Measurements from ENCODE around the gene ATG14.
A peak's percentile ranks its signal among the peaks of the same experiment; 100 is the strongest.
"Not testable (repeated sequence)": the region's sequence is repeated elsewhere in the genome, so short reads cannot be mapped to it uniquely, and the experiment has no call there.

Gene ATG14

GRCh38 chr14:55411426-55412389, at the start of gene ATG14:
ATG14 (minus strand) TSS chr14:55411830; CDS start chr14:55411822, 8 bp downstream.
- DNase-seq (ENCODE audit: low read depth) = peak; percentile 50
- H3K4me3 ChIP-seq (ENCODE audit: low read depth, low read length) = peak within 1 kb of the TSS; percentile 88

GRCh38 chr14:55458800-55459515, 47.3 kb upstream of the ATG14 start:
- H3K4me3 ChIP-seq (ENCODE audit: low read depth, low read length) = no peak overlapping the region
- no peak for DNase-seq (ENCODE audit: low read depth)

GRCh38 chr14:55457496-55457895, 45.9 kb upstream of the ATG14 start:
- no peak overlapping the region for H3K4me3 ChIP-seq (ENCODE audit: low read depth, low read length)
- no peak for DNase-seq (ENCODE audit: low read depth)

GRCh38 chr14:55456411-55456810, 44.8 kb upstream of the ATG14 start:
- DNase-seq (ENCODE audit: low read depth); H3K4me3 ChIP-seq (ENCODE audit: low read depth, low read length): not testable (repeated sequence)

GRCh38 chr14:55454264-55455002, 42.8 kb upstream of the ATG14 start:
- DNase-seq (ENCODE audit: low read depth) = peak; percentile 87
- no peak overlapping the region for H3K4me3 ChIP-seq (ENCODE audit: low read depth, low read length)

- no peak overlapping the region for H3K4me3 ChIP-seq (ENCODE audit: low read depth, low read length)
- DNase-seq (ENCODE audit: low read depth) = no peak
These were observed 40.3 kb upstream of the ATG14 start for GRCh38 chr14:55451950-55452349.

GRCh38 chr14:55451398-55451797, 39.8 kb upstream of the ATG14 start:
- DNase-seq (ENCODE audit: low read depth) = peak; percentile 62
- no peak overlapping the region for H3K4me3 ChIP-seq (ENCODE audit: low read depth, low read length)

- no peak overlapping the region for H3K4me3 ChIP-seq (ENCODE audit: low read depth, low read length)
- no peak for DNase-seq (ENCODE audit: low read depth)
These were observed 39.4 kb upstream of the ATG14 start for GRCh38 chr14:55450987-55451386.

GRCh38 chr14:55450539-55450938, 38.9 kb upstream of the ATG14 start:
- no peak for DNase-seq (ENCODE audit: low read depth)

GRCh38 chr14:55450124-55450523, 38.5 kb upstream of the ATG14 start:
- DNase-seq (ENCODE audit: low read depth) = no peak
- no peak overlapping the region for H3K4me3 ChIP-seq (ENCODE audit: low read depth, low read length)

More at GRCh38 chr14:55450539-55450938, 38.9 kb upstream of the ATG14 start:
- H3K4me3 ChIP-seq (ENCODE audit: low read depth, low read length) = no peak overlapping the region

GRCh38 chr14:55449116-55449515, 37.5 kb upstream of the ATG14 start:
- DNase-seq (ENCODE audit: low read depth) = no peak
- no peak overlapping the region for H3K4me3 ChIP-seq (ENCODE audit: low read depth, low read length)

GRCh38 chr14:55448141-55448614, 36.5 kb upstream of the ATG14 start:
- H3K4me3 ChIP-seq (ENCODE audit: low read depth, low read length) = no peak overlapping the region
- DNase-seq (ENCODE audit: low read depth) = peak; percentile 96

GRCh38 chr14:55446833-55447232, 35.2 kb upstream of the ATG14 start:
- no peak overlapping the region for H3K4me3 ChIP-seq (ENCODE audit: low read depth, low read length)
- DNase-seq (ENCODE audit: low read depth) = peak; percentile 71

- no peak overlapping the region for H3K4me3 ChIP-seq (ENCODE audit: low read depth, low read length)
- peak; percentile 31 for DNase-seq (ENCODE audit: low read depth)
These were observed 34.6 kb upstream of the ATG14 start for GRCh38 chr14:55446127-55446736.

- DNase-seq (ENCODE audit: low read depth) = no peak
- H3K4me3 ChIP-seq (ENCODE audit: low read depth, low read length) = no peak overlapping the region
These were observed 29.7 kb upstream of the ATG14 start for GRCh38 chr14:55441286-55441685.

- no peak within 1 kb of the TSS for H3K4me3 ChIP-seq (ENCODE audit: low read depth, low read length)
- DNase-seq (ENCODE audit: low read depth) = no peak
These were observed 28.8 kb upstream of the ATG14 start, which contains the start of gene TBPL2 for GRCh38 chr14:55440385-55440784. TBPL2 (minus strand) TSS chr14:55440616; CDS start chr14:55440449, 167 bp downstream.

GRCh38 chr14:55438066-55438683, 26.5 kb upstream of the ATG14 start:
- DNase-seq (ENCODE audit: low read depth) = peak; percentile 23
- H3K4me3 ChIP-seq (ENCODE audit: low read depth, low read length) = no peak overlapping the region

GRCh38 chr14:55436931-55437330, 25.3 kb upstream of the ATG14 start:
- H3K4me3 ChIP-seq (ENCODE audit: low read depth, low read length) = no peak overlapping the region
- no peak for DNase-seq (ENCODE audit: low read depth)

- no peak overlapping the region for H3K4me3 ChIP-seq (ENCODE audit: low read depth, low read length)
- DNase-seq (ENCODE audit: low read depth) = no peak
These were observed 24.9 kb upstream of the ATG14 start for GRCh38 chr14:55436519-55436918.
